DND-41 (cell line): ENCODE results near the gene F11.

Experiments used
- ATAC-seq: fragments of 200-7000 bp; cut with Tn5 transposase; 3 replicates; pipeline ENCODE4 v1.9.1; 2021; ENCODE audit warnings: low read depth; ENCODE audit not compliant: insufficient read depth
- DNase-seq: peaks from one replicate; pipeline ENCODE4 v3.0.0-alpha.2; 2020
- H2AFZ ChIP-seq: 2 replicates; pipeline ENCODE4 v1.6.0; 2012; ENCODE audit warnings: low read depth, low read length
- H3K27ac ChIP-seq: 2 replicates; pipeline ENCODE4 v1.5.1; 2012; ENCODE audit warnings: low read length, inconsistent platforms
- H3K27me3 ChIP-seq: fragments of 200-600 bp; sonication (generic); 2 replicates; pipeline ENCODE4 v1.6.0; 2012; ENCODE audit warnings: low read length, mild to moderate bottlenecking, inconsistent platforms; ENCODE audit not compliant: insufficient read depth, poor library complexity
- H3K36me3 ChIP-seq: 2 replicates; pipeline ENCODE4 v1.5.1; 2012; ENCODE audit warnings: low read length, inconsistent platforms; ENCODE audit not compliant: insufficient read depth
- H3K4me1 ChIP-seq: 2 replicates; pipeline ENCODE4 v1.5.1; 2012; ENCODE audit warnings: mild to moderate bottlenecking, low read length; ENCODE audit not compliant: insufficient read depth
- H3K4me2 ChIP-seq: 2 replicates; pipeline ENCODE4 v1.6.0; 2012; ENCODE audit warnings: mild to moderate bottlenecking, moderate library complexity, low read length, inconsistent platforms; ENCODE audit not compliant: insufficient read depth
- H3K4me3 ChIP-seq, 2 experiments: fragments of 200-600 bp in 1 of 2; shearing (Covaris generic) in 1 of 2; 2 replicates each; pipeline ENCODE4 v1.5.1; 2012 to 2016; ENCODE audit warnings: inconsistent platforms in 2 of 2, low read length in 2 of 2, mild to moderate bottlenecking in 2 of 2, low read depth in 1 of 2, moderate library complexity in 1 of 2
- H3K79me2 ChIP-seq: 2 replicates; pipeline ENCODE4 v1.6.0; 2012; ENCODE audit warnings: low read length, inconsistent platforms; ENCODE audit not compliant: insufficient read depth
- H3K9ac ChIP-seq: 2 replicates; pipeline ENCODE4 v1.6.0; 2012; ENCODE audit warnings: low read depth, mild to moderate bottlenecking, inconsistent platforms, low read length, moderate library complexity
- H3K9me3 ChIP-seq: 2 replicates; pipeline ENCODE4 v1.5.1; 2012; ENCODE audit warnings: low read length, moderate library complexity, mild to moderate bottlenecking, inconsistent platforms; ENCODE audit not compliant: insufficient read depth, severe bottlenecking
- H4K20me1 ChIP-seq: 2 replicates; pipeline ENCODE4 v1.6.0; 2012; ENCODE audit warnings: low read length; ENCODE audit not compliant: insufficient read depth
- CTCF ChIP-seq: IDR thresholded peaks from 2 replicates; pipeline ENCODE4 v1.5.1; 2012; ENCODE audit warnings: borderline replicate concordance, low read length, moderate library complexity, mild to moderate bottlenecking; ENCODE audit not compliant: poor library complexity, severe bottlenecking; ENCODE audit errors: extremely low read depth
- EZH2 ChIP-seq: IDR thresholded peaks from 3 replicates; pipeline ENCODE4 v1.6.1; 2012; ENCODE audit warnings: borderline replicate concordance, low read depth, mild to moderate bottlenecking, moderate library complexity, low read length, inconsistent platforms; ENCODE audit not compliant: severe bottlenecking

Gene F11

GRCh38 chr4:186285147-186285546 is 19.2 kb downstream of the F11 start:
- no peak for TF ChIP-seq EZH2
- DNase-seq: no peak

GRCh38 chr4:186286581-186286980 is 20.6 kb downstream of the F11 start:
- Histone ChIP-seq H3K36me3 (no peaks in the 10 kb centered on the region), H3K9ac (no peak overlapping the region), H3K27ac (no peak overlapping the region), H2AFZ (no peak overlapping the region), H3K4me2 (no peak overlapping the region), H3K9me3 (no peaks in the 10 kb centered on the region), H3K4me3 (no peak overlapping the region), H3K79me2 (no peaks in the 10 kb centered on the region), H3K27me3 (no peaks in the 10 kb centered on the region), H3K4me1 (no peaks in the 10 kb centered on the region), H4K20me1 (no peaks in the 10 kb centered on the region)
- no peak for ATAC-seq
- DNase-seq: no peak
- no peak for TF ChIP-seq EZH2

More at GRCh38 chr4:186285147-186285546, 19.2 kb downstream of the F11 start:
- H3K36me3 ChIP-seq: no peaks in the 10 kb centered on the region
- H3K4me2 ChIP-seq: no peak overlapping the region
- no peaks in the 10 kb centered on the region for H3K27me3 ChIP-seq
- H2AFZ ChIP-seq: no peak overlapping the region
- no peak for ATAC-seq
- H3K27ac ChIP-seq: no peak overlapping the region
- no peaks in the 10 kb centered on the region for H3K9me3 ChIP-seq
- no peak overlapping the region for H3K4me3 ChIP-seq
- H3K79me2 ChIP-seq: no peaks in the 10 kb centered on the region
- H4K20me1 ChIP-seq: no peaks in the 10 kb centered on the region
- H3K9ac ChIP-seq: no peak overlapping the region
- no peaks in the 10 kb centered on the region for H3K4me1 ChIP-seq

GRCh38 chr4:186291256-186291890 is 25.4 kb downstream of the F11 start:
- no peak overlapping the region for H3K4me3 ChIP-seq
- TF ChIP-seq EZH2 (no peak), CTCF (no peak)
- H3K4me1 ChIP-seq: no peaks in the 10 kb centered on the region
- H3K79me2 ChIP-seq: no peaks in the 10 kb centered on the region
- H3K27ac ChIP-seq: no peak overlapping the region
- no peak for ATAC-seq
- no peak overlapping the region for H3K4me2 ChIP-seq
- no peaks in the 10 kb centered on the region for H3K27me3 ChIP-seq
- H3K9me3 ChIP-seq: no peaks in the 10 kb centered on the region
- no peak overlapping the region for H2AFZ ChIP-seq
- no peak overlapping the region for H3K9ac ChIP-seq
- H4K20me1 ChIP-seq: no peaks in the 10 kb centered on the region
- no peak for DNase-seq
- no peaks in the 10 kb centered on the region for H3K36me3 ChIP-seq

GRCh38 chr4:186294160-186294559 is 28.2 kb downstream of the F11 start:
- Histone ChIP-seq H3K4me1 (no peaks in the 10 kb centered on the region), H3K9me3 (no peaks in the 10 kb centered on the region), H3K4me2 (no peak overlapping the region), H4K20me1 (no peaks in the 10 kb centered on the region), H3K4me3 (no peak overlapping the region), H2AFZ (no peak overlapping the region), H3K79me2 (no peaks in the 10 kb centered on the region), H3K27ac (no peak overlapping the region), H3K36me3 (no peaks in the 10 kb centered on the region), H3K27me3 (no peaks in the 10 kb centered on the region), H3K9ac (no peak overlapping the region)
- DNase-seq: no peak
- TF ChIP-seq EZH2 (no peak), CTCF (no peak)
- no peak for ATAC-seq
